CD14-positive monocyte (primary cell): ENCODE results near the gene PTGR3. TPM values are rescaled to one million over a fixed set of nuclear protein-coding genes. Genes with fewer than 3 reads are reported as not detected.
A peak's percentile ranks its signal among the peaks of the same experiment; 100 is the strongest.

Experiments used
- DNase-seq, 3 donors: peaks; one replicate each; pipeline ENCODE4 v3.0.0-alpha.2; 2011 to 2022
- H2AFZ ChIP-seq: 2 replicates; pipeline ENCODE4 v1.6.0; 2012; ENCODE audit warnings: mild to moderate bottlenecking, low read depth, low read length, inconsistent platforms; ENCODE audit not compliant: insufficient read depth, poor library complexity, severe bottlenecking
- H3K27ac ChIP-seq, 2 donors: 1 replicate in 1 of 2; 2 replicates in 1 of 2; pipeline ENCODE4 v1.5.1; 2012 to 2013; ENCODE audit warnings: low read length in 2 of 2, control low read depth in 1 of 2, inconsistent platforms in 1 of 2, low read depth in 1 of 2, mild to moderate bottlenecking in 1 of 2
- H3K27me3 ChIP-seq, 2 donors: one replicate each; pipeline versions ENCODE4 v1.6.0 to v1.6.1; 2011 to 2013; ENCODE audit warnings: low read length in 2 of 2; ENCODE audit not compliant: control insufficient read depth in 2 of 2, insufficient read depth in 2 of 2
- H3K36me3 ChIP-seq, 2 donors: replicated peaks in 1 of 2; 1 replicate in 1 of 2; 2 replicates in 1 of 2; pipeline versions ENCODE4 v1.5.1 to v1.6.1; 2012 to 2013; ENCODE audit warnings: low read length in 2 of 2, control low read depth in 1 of 2, inconsistent platforms in 1 of 2, mild to moderate bottlenecking in 1 of 2; ENCODE audit not compliant: insufficient read depth in 2 of 2, control insufficient read depth in 1 of 2
- H3K4me1 ChIP-seq, 2 donors: 1 replicate in 1 of 2; 2 replicates in 1 of 2; pipeline versions ENCODE4 v1.5.1 to v1.6.1; 2012 to 2013; ENCODE audit warnings: low read length in 2 of 2, control low read depth in 1 of 2, inconsistent platforms in 1 of 2, mild to moderate bottlenecking in 1 of 2, moderate library complexity in 1 of 2; ENCODE audit not compliant: insufficient read depth in 2 of 2, control insufficient read depth in 1 of 2
- H3K4me2 ChIP-seq: replicated peaks from 2 replicates; pipeline ENCODE3; 2012; ENCODE audit warnings: low read length, moderate library complexity, mild to moderate bottlenecking; ENCODE audit not compliant: poor library complexity, severe bottlenecking; ENCODE audit errors: extremely low read depth
- H3K4me3 ChIP-seq, 3 experiments: fragments of 200-600 bp in 1 of 3; sonication (generic) in 1 of 3; replicated peaks in 1 of 3; 1 replicate in 2 of 3; 2 replicates in 1 of 3; pipeline ENCODE4 v1.5.1; 2011 to 2013; ENCODE audit warnings: low read length in 3 of 3, mild to moderate bottlenecking in 3 of 3, control low read depth in 2 of 3, low read depth in 2 of 3, inconsistent platforms in 1 of 3, moderate library complexity in 1 of 3
- H3K79me2 ChIP-seq: 2 replicates; pipeline ENCODE4 v1.6.0; 2012; ENCODE audit warnings: mild to moderate bottlenecking, control low read depth, inconsistent platforms, low read length, moderate library complexity; ENCODE audit not compliant: insufficient read depth
- H3K9ac ChIP-seq: 2 replicates; pipeline ENCODE4 v1.6.0; 2017; ENCODE audit warnings: low read length, mild to moderate bottlenecking; ENCODE audit not compliant: insufficient read depth, poor library complexity, severe bottlenecking
- H3K9me3 ChIP-seq, 2 donors: replicated peaks in 1 of 2; 1 replicate in 1 of 2; 2 replicates in 1 of 2; pipeline versions ENCODE4 v1.5.1 to v1.6.1; 2012 to 2013; ENCODE audit warnings: low read length in 2 of 2, control low read depth in 1 of 2; ENCODE audit not compliant: control insufficient read depth in 1 of 2, insufficient read depth in 1 of 2
- H4K20me1 ChIP-seq: 2 replicates; pipeline ENCODE4 v1.6.0; 2012; ENCODE audit warnings: mild to moderate bottlenecking, low read length, control low read depth, moderate library complexity; ENCODE audit not compliant: insufficient read depth
- H3K27ac Mint-ChIP-seq, 7 donors: one replicate each; pipeline ENCODE4 v1.8.0; 2020; ENCODE audit warnings: mild to moderate bottlenecking in 7 of 7, mixed read lengths in 7 of 7, moderate library complexity in 6 of 7, inconsistent platforms in 2 of 7
- H3K27me3 Mint-ChIP-seq, 3 donors: one replicate each; pipeline ENCODE4 v1.8.0; 2021 to 2022; ENCODE audit warnings: low read depth in 3 of 3, mild to moderate bottlenecking in 3 of 3, mixed read lengths in 3 of 3, moderate library complexity in 3 of 3, inconsistent platforms in 1 of 3
- H3K36me3 Mint-ChIP-seq, 2 donors: one replicate each; pipeline ENCODE4 v1.8.0; 2020; ENCODE audit warnings: mixed read lengths in 2 of 2, inconsistent platforms in 1 of 2, mild to moderate bottlenecking in 1 of 2
- H3K4me1 Mint-ChIP-seq: one replicate; pipeline ENCODE4 v1.8.0; 2020; ENCODE audit warnings: mild to moderate bottlenecking, mixed read lengths
- H3K4me3 Mint-ChIP-seq, 2 donors: one replicate each; pipeline ENCODE4 v1.8.0; 2020; ENCODE audit warnings: mild to moderate bottlenecking in 2 of 2, mixed read lengths in 2 of 2, moderate library complexity in 1 of 2
- H3K9me3 Mint-ChIP-seq, 7 donors: one replicate each; pipeline ENCODE4 v1.8.0; 2020 to 2022; ENCODE audit warnings: mixed read lengths in 7 of 7, mild to moderate bottlenecking in 6 of 7, moderate library complexity in 6 of 7, inconsistent platforms in 2 of 7
- WGBS: methylation state at CpG from one replicate; pipeline ENCODE4 v1.1.5; 2013; ENCODE audit warnings: missing lambda C conversion rate; ENCODE audit not compliant: insufficient coverage; 5-methylcytosine and 5-hydroxymethylcytosine counted together
- intact Hi-C, 2 donors: fragments of 100-400 bp; cut with micrococcal nuclease; formaldehyde crosslinking; loops; one replicate each; pipeline versions ENCODE4 v1.15.0 to v1.15.1; 2023
- polyA plus RNA-seq, 3 donors: library from polyadenylated mRNA; depleted of rRNA in 1 of 3; unstranded in 2 of 3; stranded (reverse) in 1 of 3; fragments of 300-500 nt in 2 of 3; fragments of >200 nt in 1 of 3; fragmentation: Illumina TruSeq in 2 of 3; gene quantifications; 1 replicate in 2 of 3; 2 replicates in 1 of 3; pipeline ENCODE4 v1.2.3, GENCODE V29; 2012 to 2021
- TF ChIP-seq, protein P1 (sequence below): fragments of 200-600 bp; IDR thresholded peaks from one replicate; pipeline ENCODE4 v1.8.0; 2022; ENCODE audit warnings: antibody characterized with exemption, mild to moderate bottlenecking

PTGR3 gene
- polyA plus RNA-seq, 3 donors: 15.5 to 27.5 (median 23.6) TPM

DNA sequence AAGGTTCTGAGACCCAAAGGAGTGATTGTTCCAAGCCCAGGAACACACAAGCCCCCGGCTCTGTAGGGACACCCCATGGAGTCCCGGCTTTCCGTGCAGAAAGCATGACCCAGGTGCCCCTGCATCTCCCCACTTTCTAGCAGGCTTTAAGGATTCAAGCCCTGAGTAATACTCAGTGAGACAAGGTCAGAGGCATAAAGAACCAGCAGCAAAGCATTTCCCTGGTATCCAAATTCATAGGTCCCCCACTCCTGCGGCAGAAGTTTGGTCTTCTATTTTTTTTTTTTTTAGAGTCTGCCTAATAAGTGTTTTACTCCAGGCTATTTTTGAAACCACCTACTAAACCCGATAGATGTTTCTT is 18.0 kb upstream of the PTGR3 start:
- Histone ChIP-seq H3K4me3 (no peak overlapping the region), H3K4me1 (peaks cover 16 to 39% of the 10 kb centered on the region in 2 donors), H2AFZ (no peak overlapping the region), H4K20me1 (peaks cover 85% of the 10 kb centered on the region), H3K9ac (no peak overlapping the region), H3K79me2 (peaks cover 44% of the 10 kb centered on the region), H3K36me3 (no peaks in the 10 kb centered on the region), H3K9me3 (no peaks in the 10 kb centered on the region), H3K4me2 (no peak overlapping the region), H3K27me3 (no peaks in the 10 kb centered on the region), H3K27ac (no peak overlapping the region)
- Mint-ChIP-seq H3K36me3 (peaks cover 14 to 18% of the 10 kb centered on the region in 2 donors), H3K4me1 (peaks cover 51% of the 10 kb centered on the region), H3K27me3 (peaks cover 3 to 7% (median 3%) of the 10 kb centered on the region in 3 donors), H3K9me3 (no peaks in the 10 kb centered on the region), H3K27ac (no peak overlapping the region), H3K4me3 (no peak overlapping the region)
- intact Hi-C loops: no loop called here
- TF ChIP-seq, protein P1, sequence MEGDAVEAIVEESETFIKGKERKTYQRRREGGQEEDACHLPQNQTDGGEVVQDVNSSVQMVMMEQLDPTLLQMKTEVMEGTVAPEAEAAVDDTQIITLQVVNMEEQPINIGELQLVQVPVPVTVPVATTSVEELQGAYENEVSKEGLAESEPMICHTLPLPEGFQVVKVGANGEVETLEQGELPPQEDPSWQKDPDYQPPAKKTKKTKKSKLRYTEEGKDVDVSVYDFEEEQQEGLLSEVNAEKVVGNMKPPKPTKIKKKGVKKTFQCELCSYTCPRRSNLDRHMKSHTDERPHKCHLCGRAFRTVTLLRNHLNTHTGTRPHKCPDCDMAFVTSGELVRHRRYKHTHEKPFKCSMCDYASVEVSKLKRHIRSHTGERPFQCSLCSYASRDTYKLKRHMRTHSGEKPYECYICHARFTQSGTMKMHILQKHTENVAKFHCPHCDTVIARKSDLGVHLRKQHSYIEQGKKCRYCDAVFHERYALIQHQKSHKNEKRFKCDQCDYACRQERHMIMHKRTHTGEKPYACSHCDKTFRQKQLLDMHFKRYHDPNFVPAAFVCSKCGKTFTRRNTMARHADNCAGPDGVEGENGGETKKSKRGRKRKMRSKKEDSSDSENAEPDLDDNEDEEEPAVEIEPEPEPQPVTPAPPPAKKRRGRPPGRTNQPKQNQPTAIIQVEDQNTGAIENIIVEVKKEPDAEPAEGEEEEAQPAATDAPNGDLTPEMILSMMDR: no peak
- no peak for DNase-seq
- 63% methylated on average over 3 of the region's 5 CpGs for WGBS

DNA sequence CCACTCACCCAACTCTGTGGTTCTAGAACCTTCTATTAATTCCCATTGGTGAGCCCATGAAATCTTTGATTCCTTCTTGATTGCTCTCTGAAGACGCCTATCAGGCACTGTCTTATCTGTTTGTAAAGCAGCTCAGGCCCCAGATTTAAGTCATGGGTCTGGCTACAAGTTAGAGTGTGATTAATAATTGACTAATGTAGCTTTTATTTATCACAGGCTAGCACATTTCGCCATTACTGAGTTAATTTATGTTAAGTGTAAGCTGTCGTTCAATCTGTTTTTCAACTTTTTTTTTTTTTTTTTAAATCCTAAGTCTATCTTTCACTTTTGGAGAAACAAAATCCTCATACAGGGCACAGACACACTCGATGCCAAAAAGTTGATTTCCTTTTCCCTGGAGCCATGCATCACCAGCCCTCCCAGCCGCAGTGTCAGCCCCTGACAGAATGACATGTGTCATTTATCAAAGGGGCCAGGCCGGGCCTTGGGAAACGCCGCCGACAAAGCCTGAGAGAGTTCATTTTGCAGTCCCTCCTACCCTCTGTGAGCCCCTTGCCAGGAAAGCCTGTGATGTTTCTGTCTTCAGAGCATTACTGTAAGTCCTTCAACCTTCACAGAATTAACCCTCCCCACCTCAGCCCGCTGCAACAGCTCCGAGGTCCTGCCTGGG is 17.5 kb upstream of the PTGR3 start:
- peak overlapping the region in 1 of 7 donors; percentile 30 for H3K27ac Mint-ChIP-seq

More for the DNA sequence above, 17.5 kb upstream of the PTGR3 start:
- no peak overlapping the region for H3K4me2 ChIP-seq
- H3K79me2 ChIP-seq: peaks cover 44% of the 10 kb centered on the region
- no peak overlapping the region for H3K4me3 Mint-ChIP-seq
- H3K36me3 Mint-ChIP-seq: peaks cover 14 to 18% of the 10 kb centered on the region in 2 donors
- H3K27me3 ChIP-seq: no peaks in the 10 kb centered on the region
- no peak overlapping the region for H3K27ac ChIP-seq
- 20% methylated on average over 6 of the region's 11 CpGs for WGBS
- no peak overlapping the region for H3K9ac ChIP-seq
- H3K4me1 ChIP-seq: peaks cover 16 to 39% of the 10 kb centered on the region in 2 donors
- intact Hi-C loops: no loop called here
- peaks cover 3 to 7% (median 3%) of the 10 kb centered on the region in 3 donors for H3K27me3 Mint-ChIP-seq
- H2AFZ ChIP-seq: no peak overlapping the region
- no peak for DNase-seq
- TF ChIP-seq, protein P1: no peak
- peaks cover 85% of the 10 kb centered on the region for H4K20me1 ChIP-seq
- no peaks in the 10 kb centered on the region for H3K9me3 ChIP-seq
- H3K4me3 ChIP-seq: no peak overlapping the region
- H3K9me3 Mint-ChIP-seq: no peaks in the 10 kb centered on the region
- H3K36me3 ChIP-seq: no peaks in the 10 kb centered on the region
- peaks cover 53% of the 10 kb centered on the region for H3K4me1 Mint-ChIP-seq
